AG09319 (cell line): Measurements from ENCODE around the gene MAP3K10.

ENCODE experiments used
- DNase-seq: peaks from one replicate; pipeline ENCODE4 v3.0.0-alpha.2; 2010; ENCODE audit warnings: low read depth; ENCODE audit errors: extremely low read depth
- CTCF ChIP-seq: IDR thresholded peaks from 2 replicates; pipeline ENCODE4 v1.5.1; 2011; ENCODE audit warnings: low read depth, mild to moderate bottlenecking, inconsistent platforms, low read length, moderate library complexity

Gene MAP3K10

GRCh38 chr19:40228346-40228745, 37.1 kb downstream of the MAP3K10 start:
- DNase-seq, result no peak
- TF ChIP-seq CTCF, result no peak

- no peak for DNase-seq
- TF ChIP-seq CTCF, result no peak
Measured at GRCh38 chr19:40228863-40229262, 37.6 kb downstream of the MAP3K10 start.

GRCh38 chr19:40229484-40229883, 38.3 kb downstream of the MAP3K10 start:
- no peak for TF ChIP-seq CTCF

GRCh38 chr19:40229926-40230417, 38.7 kb downstream of the MAP3K10 start:
- TF ChIP-seq CTCF, result no peak
- DNase-seq, result no peak

More at GRCh38 chr19:40229484-40229883, 38.3 kb downstream of the MAP3K10 start:
- DNase-seq, result no peak

- DNase-seq, result no peak
- TF ChIP-seq CTCF, result no peak
Measured at GRCh38 chr19:40231057-40231456, 39.8 kb downstream of the MAP3K10 start.

GRCh38 chr19:40231544-40232424, 40.6 kb downstream of the MAP3K10 start:
- no peak for TF ChIP-seq CTCF
- no peak for DNase-seq

- TF ChIP-seq CTCF, result no peak
- no peak for DNase-seq
Measured at GRCh38 chr19:40232479-40232878, 41.3 kb downstream of the MAP3K10 start.
